HG03045 (cell line): ENCODE results near the gene INAFM1.
"Not testable (repeated sequence)": the region's sequence is repeated elsewhere in the genome, so short reads cannot be mapped to it uniquely, and the experiment has no call there.

ENCODE experiments used
- ATAC-seq: cut with Tn5 transposase; IDR thresholded peaks from one replicate; pipeline ENCODE4 v1.9.1; 2021; ENCODE audit warnings: mild to moderate bottlenecking, moderate library complexity; ENCODE audit not compliant: unreplicated experiment

Gene INAFM1

DNA sequence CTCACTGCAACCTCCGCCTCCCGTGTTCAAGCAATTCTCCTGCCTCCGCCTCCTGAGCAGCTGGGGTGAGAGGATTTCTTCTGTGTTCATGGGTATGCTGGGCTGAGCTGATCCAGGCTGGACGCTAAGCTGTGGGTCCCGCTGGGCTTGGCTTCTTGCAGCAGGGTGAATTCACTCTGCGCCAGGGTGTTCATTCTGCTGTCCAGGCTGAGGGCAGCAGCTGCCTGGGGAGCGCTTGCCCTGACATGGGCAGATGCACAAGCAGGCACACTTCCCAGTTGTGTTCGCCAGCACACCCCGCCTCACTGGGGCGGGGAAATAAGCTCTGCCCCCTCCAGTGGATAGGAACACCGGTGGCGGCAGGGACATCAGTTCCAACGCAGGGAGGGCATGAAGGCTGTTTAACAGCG lies 7.3 kb upstream of the INAFM1 start:
- no peak for ATAC-seq

DNA sequence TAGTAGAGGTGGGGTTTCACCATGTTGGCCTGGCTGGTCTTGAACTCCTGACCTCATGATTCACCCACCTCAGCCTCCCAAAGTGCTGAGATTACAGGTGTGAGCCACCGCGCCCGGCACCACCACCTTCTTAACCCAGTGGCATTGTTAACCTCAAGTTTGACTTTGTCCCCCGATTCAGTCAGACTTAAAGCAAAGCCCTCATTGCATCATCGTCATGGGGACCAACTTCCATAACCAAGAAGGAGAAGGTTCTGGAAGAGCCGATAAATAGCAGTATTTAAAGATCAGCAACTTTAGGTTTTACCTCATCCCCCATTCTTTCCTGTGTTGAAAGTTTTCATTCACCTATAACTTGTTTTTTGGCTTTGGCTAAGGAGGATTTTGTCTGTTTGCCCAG lies 6.7 kb upstream of the INAFM1 start:
- ATAC-seq, result no peak

DNA sequence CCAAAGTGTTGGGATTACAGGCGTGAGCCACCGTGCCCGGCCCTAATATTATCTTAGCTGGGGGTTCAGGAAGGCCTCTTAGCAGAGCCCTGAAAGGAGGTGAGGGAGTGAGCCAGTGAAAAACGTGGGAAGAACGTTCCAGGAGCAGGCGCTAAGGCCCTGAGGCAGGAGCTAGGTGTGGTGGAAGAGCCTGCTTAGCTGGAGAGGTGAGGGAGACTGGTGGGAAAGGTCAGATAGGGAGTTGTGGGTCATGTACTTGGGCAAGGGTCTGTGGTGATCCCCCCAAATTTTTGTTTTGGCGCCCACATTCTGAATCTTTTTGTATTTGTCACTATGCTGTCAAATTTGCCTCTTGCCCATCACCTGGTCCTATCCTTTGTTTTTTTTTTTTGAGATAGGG lies 5.1 kb upstream of the INAFM1 start:
- ATAC-seq, result no peak

DNA sequence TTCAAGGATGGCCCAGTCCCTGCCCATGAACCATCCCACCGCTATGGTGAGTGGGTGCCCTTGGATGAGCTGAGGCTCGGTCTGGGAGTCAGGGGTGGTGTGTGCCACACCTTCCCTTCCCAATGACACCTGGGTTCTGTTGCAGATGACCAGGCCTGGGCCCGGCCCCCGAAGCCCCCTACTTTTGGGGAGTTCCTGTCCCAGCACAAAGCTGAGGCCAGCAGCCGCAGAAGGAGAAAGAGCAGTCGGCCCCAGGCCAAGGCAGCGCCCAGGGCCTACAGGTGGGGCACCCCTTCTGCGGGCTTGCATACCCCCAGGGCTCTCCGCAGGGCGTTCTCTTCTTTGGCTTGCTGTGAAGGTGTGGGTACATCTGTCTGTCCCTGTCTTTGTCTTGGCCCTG lies 4.3 kb upstream of the INAFM1 start:
- ATAC-seq, result no peak

DNA sequence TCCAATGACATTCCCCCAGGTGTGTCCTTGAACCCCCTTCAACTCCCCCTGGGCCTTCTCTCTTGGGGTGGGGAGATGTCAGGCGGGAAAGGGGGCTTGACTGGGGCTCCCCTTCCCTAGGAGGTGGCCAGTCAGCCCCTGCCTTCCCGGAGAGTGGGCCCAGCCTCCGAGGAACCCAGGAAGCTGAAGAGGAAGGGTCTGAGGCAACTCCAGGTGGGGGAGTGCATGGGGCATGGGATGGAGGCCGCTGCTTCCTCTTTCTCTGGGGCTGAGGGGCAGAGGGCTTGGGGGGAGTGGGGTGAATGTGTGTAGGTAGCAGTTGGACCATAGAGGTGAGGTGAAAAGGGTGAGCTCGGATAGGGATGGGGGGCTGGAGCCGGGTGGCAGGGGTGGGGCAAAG lies 2.7 kb upstream of the INAFM1 start:
- ATAC-seq, result no peak

DNA sequence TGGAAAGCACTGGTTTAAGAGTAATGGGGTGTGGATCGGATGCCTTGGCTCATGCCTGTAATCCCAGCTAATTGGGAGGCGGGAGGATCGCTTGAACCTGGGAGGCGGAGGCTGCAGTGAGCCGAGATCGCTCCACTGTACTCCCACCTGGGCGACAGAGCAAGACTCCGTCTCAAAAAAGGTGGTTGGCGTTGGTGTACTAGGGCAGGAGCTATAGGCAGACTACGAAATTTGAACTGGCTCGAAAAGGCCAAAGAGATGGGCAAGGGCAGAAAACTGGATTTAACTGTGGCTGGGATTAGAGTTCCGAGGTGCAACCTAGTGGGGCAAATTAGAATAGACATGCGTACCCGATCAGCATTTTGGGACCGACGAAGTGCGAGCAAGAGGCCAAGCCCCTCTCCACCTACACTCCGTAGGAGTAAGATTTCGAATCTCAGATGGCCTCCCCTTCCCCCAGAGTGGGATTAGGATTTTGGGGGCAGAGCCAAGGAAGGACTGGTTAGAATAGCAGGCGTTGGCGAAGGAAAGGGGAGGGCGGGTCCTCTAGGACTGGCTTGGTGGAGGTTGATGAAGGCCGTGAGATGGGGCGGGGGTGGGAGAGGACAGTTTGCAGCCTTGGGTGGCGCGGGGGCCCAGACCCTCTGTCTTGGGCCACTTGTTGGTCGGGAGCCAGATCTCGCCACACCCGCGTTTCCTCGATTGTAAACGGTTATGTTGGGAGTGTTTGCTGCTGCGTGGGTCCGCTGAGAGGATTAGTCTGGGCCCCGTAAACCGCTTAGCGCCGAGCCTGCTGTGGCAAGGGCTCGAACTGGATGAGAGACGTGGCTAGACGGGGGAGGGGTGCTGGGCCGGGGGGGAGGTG lies 2.0 kb upstream of the INAFM1 start:
- no peak for ATAC-seq

DNA sequence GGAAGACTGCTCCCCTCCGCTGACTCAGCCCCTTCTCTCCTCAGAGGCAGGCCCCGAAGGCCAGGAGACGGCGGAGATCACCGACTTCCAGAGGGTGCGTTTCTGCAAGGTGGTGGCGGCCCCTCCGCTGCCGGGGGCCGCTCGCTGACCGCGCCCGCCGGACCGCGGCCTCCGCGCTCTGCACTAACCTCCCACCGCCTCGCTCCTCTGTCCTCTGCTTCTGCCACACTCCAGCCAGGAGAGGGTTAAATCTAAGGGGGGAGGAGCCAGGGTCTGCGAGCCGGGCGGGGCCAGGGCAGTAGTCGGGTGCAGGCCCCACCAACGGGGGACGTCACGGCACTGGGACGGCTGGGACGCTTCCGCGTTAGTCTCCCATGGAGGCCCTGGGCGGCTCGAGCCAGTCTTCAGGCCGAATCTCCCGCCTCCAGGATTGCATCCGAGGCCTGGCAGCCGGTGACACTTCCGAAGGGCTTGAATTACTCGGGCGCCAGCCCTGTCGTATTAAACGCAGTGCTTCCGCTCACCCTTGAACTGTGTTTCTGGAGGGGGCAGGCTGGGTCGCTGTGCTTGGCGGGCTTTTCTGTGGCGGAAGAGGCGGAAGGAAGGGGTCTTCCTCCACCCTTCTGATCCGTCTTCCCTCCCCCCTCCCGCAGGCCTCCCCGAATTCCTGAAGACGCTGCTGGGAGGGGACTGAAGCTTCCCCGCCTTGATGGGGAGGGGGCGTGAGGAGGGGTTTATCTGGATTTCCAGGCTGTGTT lies 1.2 kb upstream of the INAFM1 start:
- ATAC-seq, result peak; percentile 62

DNA sequence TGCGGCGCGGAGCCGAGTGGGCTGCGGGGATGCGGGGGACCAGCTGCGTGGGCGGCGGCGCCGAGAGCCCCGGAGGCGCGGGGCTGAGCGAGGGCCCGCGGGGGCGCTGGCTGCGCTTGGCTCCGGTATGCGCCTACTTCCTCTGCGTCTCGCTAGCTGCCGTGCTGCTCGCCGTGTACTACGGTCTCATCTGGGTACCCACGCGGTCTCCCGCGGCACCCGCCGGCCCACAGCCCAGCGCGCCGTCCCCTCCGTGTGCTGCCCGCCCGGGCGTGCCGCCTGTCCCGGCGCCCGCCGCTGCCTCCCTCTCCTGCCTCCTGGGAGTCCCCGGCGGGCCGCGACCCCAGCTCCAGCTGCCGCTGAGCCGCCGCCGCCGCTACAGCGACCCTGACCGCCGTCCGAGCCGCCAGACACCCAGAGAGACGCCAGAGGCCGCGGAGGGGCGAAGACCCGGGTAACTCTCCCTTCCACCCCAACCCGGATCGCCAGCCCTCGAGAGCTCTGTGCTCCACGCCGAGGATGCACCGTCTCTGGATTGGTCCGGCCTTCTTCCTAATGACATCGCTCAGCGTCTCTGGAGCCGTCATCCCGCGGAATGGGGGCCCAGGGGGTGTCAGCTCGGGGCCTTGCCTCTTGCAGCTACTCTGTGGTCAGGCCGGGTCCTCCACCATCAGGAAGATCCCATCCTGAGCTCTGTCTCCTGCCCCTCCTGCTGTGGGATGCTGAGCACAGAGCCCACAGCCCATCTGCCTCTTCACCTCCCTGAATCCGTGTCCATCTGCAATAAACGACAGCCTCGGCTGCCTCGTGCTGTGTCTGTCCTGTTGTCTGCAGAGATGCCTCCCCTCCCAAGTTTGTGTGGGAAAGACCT lies 441 bp downstream of the INAFM1 start:
- peak; percentile 32 for ATAC-seq

DNA sequence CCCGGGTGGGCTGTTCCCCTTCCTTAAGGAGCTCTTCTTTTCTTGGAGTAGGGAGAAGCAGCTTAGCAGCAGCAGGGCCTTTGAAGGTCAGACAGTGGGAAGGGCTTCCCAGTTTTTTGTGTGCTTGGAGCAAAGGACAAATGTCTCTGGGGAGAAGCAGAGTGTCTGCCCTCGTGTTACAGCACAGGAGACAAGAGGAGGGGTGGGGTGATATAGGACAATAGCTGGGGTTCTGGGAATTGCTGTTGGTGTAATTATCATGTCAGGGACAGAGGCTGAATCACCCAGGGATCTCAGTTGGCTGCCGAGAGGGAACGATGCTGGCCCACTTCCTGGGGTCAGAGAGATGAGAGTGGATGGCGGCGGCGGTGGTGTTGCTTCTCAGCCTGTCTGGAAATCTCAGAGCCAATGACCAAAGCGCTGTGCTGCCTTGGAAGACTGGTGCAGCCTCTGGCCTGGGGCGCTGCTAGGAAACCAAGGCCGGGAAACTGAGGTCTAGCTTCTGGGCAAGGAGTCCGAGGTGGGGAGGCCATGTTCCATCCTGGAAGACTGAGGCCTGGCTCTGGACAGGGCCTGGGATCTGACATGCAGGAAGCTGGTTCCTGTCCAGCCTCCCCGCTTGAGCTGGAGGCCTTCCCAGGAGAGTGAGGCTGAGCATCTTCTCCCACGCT lies 1.2 kb downstream of the INAFM1 start:
- no peak for ATAC-seq

DNA sequence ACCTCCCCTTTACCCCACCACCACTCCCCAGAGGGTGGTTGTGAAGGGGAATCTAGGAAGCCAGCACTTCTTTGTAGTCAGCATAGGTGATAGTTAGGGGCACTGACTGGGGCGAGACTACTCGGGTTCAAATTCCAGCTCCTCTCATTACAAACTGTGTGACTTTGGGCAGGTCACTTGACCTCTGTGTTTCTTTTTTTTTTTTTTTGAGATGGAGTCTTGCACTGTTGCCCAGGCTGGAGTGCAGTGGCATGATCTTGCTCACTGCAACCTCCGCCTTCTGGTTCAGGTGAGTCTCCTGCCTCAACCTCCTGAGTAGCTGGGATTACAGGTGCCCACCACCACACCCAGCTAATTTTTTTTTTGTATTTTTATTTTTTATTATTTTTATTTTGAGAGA lies 1.8 kb downstream of the INAFM1 start:
- not testable (repeated sequence) for ATAC-seq

DNA sequence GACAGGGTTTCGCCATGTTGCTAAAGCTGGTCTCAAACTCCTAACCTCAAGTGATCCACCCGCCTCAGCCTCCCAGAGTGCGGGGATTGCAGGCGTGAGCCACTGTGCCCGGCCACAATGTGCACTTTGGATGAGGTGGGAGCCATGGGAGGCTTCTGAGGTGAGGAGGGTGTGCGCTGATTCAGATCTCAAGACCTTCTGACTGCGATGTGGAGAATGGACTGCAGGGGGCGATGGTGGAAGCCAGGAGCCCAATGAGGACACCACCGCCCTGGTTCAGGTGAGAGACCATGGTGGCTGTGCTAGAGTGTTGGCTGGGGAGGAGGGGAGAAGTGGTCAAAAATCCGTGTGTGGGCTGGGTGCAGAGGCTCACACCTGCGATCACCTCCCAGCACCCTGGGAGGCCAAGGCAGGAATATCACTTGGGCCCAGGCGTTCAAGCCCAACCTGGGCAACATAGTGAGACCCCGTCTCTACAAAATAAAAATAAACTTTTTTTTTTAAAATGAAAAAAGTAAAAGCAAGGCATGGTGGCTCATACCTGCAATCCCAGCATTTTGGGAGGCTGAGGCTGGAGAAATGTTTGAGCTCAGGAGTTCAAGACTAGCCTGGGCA lies 5.6 kb downstream of the INAFM1 start:
- no peak for ATAC-seq

DNA sequence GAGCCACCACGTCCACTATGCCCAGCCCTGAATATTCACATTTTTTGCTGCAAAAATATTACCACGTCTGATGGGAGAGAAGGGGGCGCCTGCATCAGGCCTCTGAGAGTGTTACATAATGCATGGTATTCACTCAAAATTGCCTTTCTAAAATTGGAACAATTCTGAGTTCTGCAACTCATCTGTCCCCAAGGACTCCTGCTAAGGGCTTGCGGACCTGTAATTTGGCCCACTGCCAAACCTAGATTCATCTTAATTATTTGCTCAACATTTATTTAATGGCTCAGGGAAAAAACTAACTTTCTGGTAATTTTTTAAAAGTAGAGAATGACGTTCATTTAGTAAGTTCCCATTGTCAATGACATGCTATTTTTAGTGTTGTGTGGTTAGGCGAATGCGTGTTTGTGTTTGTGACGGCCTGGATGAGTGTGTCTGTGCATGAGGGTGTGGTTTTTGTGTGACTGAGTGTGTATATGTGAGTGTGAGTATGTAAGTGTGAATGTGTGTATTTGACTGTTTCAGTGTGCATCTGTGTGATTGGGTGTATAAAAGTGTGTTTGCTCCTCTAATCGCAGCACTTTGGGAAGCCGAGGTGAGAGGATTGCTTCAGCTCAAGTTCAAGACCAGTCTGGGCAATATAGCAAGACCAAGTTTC lies 8.8 kb downstream of the INAFM1 start:
- no peak for ATAC-seq

DNA sequence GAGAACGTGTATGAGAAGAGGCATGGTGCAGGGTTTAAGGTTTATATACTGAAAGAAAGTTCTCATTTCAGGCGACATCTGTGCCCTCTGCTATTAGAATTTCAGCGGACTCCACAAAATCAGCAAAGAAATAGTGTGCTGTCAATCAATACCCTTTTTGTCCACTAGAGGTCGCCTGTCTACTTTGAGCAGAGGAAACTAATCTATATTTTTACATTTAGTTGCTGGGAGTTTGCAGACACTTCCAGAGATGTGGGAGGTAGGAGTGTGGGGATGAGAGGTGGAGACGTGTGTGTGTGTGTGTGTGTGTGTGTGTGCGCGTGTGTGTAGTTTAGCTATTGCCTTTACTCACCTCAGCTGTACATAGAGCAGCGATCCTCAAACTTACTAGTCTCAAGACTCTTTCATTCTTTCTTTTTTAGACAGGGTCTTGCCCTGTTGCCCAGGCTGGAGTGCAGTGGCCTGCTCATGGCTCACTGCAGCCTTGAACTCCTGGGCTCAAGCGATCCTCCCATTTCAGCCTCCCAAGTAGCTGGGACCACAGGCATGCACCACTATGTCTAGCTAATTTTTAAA lies 9.7 kb downstream of the INAFM1 start:
- no peak for ATAC-seq

DNA sequence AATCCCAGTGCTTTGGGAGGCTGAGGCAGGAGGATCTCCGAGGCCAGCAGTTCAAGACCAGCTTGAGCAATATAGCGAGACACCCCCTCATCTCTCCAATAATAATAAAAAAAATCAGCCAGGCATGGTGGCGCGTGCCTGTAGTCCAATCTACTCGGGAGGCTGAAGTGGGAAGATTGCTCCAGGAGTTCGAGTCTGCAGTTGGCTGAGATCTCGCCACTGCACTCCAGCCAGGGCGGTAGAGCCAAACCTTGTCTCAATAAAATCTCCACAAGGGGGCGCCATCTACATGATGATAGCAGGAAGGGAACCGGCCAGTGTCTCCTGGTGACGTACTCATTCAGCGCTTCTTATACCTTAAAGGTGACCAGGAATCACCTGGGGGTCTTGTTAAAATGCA lies 21.4 kb downstream of the INAFM1 start:
- ATAC-seq, result no peak

DNA sequence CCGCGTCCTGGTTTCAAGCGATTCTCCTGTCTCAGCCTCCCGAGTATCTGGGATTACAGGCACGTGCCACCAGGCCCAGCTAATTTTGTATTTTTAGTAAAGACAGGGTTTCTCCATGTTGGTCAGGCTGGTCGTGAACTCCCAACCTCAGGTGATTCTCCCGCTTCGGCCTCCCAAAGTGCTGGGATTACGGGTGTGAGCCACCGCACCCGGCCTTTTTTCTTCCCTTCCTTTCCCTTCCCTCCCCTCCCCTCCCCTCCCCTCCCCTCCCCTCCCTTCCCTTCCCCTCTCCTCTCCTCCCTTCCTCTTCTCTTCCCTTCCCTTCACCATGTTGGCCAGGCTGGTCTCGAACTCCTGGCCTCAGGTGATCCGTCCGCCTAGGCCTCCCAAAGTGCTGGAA lies 26.2 kb downstream of the INAFM1 start:
- not testable (repeated sequence) for ATAC-seq

DNA sequence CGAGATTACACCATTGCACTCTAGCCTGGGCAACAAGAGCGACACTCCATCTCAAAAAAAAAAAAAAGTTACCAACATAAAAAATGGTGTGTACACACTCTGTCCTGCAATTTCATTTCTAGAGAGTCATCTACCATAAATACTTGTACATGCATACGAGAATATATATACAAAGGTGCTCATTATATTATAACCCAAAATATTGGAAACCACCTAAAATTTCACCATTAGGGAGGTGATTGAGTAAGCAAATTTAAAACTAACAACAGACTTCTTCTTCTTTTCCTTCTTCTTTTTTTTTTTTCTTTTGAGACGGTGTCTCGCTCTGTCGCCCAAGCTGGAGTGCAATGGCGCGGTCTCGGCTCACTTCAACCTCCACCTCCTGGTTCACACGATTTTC lies 27.6 kb downstream of the INAFM1 start:
- no peak for ATAC-seq

DNA sequence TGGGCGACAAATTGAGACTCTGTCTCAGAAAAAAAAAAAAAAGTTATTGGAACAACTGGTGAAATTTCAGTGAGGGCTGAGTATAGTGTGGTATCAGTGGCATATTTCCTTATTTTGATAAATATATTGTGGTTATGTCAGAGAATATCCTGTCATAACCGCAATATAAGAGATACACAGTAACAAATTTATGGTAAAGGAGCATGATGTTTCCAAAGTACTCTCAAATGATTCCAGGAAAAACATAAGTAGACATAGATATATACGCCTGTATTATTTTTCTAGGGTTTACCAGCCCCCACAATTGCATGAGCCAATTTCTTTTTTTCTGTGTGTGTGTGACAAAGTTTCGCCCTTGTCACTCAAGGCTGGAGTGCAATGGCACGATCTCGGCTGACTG lies 29.3 kb downstream of the INAFM1 start:
- no peak for ATAC-seq

DNA sequence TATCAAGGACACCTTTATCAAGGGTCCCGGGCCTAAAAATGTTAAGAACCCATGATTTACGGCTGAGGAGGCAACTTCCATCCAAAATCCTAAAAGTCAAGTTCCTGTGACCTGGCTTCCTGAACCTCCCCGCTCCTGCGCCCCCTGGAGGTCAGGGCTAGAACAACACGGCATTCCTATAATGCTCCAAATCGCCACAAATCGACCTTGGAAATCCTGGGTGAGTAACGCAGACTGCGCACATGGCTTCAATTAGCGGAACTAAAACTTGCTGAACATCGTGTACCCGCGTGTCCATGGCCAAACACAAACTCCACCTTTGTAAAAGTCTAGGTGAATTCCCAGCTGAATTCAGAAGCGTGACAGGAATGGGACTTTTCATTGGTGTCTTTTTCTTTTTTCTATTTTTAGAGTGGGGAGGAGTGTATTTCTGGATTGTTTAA lies 30.6 kb downstream of the INAFM1 start:
- no peak for ATAC-seq

DNA sequence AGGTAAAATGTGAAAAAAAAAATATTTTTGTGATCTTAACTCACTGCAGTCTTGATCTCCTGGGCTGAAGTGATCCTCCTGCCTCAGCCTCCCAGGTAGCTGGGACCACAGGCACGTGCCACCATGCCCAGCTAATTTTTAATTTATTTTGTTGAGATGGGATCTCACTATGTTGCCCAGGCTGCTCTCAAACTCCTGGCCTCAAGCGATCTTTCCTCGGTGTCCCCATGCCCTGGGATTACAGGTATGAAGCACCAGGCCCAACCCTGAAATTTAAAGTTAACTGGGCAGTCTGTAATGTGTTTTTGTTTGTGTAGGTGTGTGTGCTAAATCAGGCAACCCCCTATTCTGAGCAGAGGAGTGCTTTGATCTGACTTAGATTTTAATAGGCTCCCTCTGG lies 31.6 kb downstream of the INAFM1 start:
- no peak for ATAC-seq
